H1 (cell line): ENCODE measurements around the gene ASCC3. TPM values are rescaled to one million over a fixed set of nuclear protein-coding genes. Genes with fewer than 3 reads are reported as not detected.

Experiments
- CTCF ChIA-PET: fragments of 300-600 bp; sonication (Branson Sonifier 250); formaldehyde crosslinking; loops from one replicate; lab custom pipeline; 2021; ENCODE audit not compliant: partially characterized antibody; lab: Charles Lee
- POLR2A ChIA-PET: fragments of 300-600 bp; sonication (Branson Sonifier 250); formaldehyde crosslinking; loops from one replicate; lab custom pipeline; 2021; ENCODE audit warnings: inconsistent platforms; ENCODE audit not compliant: partially characterized antibody; lab: Charles Lee
- DNase-seq, 2 experiments: peaks; one replicate each; pipeline versions ENCODE4 v3.0.0 to v3.0.0-alpha.2; 2010 to 2022; ENCODE audit warnings: low spot score in 2 of 2, low read depth in 1 of 2, mixed read lengths in 1 of 2
- FAIRE-seq: peaks from 2 replicates; lab custom pipeline; 2011; peaks lifted over from hg19 to GRCh38; lab: Jason Lieb, UNC
- H2AFZ ChIP-seq: 2 replicates; pipeline ENCODE4 v1.8.1; 2012; ENCODE audit warnings: low read length, inconsistent platforms
- H2AK5ac ChIP-seq: 2 replicates; pipeline ENCODE4 v1.6.1; 2013; ENCODE audit warnings: low read depth, low read length
- H2BK120ac ChIP-seq: replicated peaks from 2 replicates; pipeline ENCODE3; 2013; ENCODE audit warnings: low read depth, low read length, inconsistent platforms
- H2BK12ac ChIP-seq: 2 replicates; pipeline ENCODE4 v1.6.1; 2013; ENCODE audit warnings: low read depth, low read length
- H2BK15ac ChIP-seq: 2 replicates; pipeline ENCODE4 v1.6.1; 2013; ENCODE audit warnings: low read length
- H2BK20ac ChIP-seq: 2 replicates; pipeline ENCODE4 v1.6.1; 2013; ENCODE audit warnings: low read length
- H2BK5ac ChIP-seq: 2 replicates; pipeline ENCODE4 v1.6.1; 2013; ENCODE audit warnings: low read depth, low read length
- H3K14ac ChIP-seq: 2 replicates; pipeline ENCODE4 v1.6.1; 2013; ENCODE audit warnings: inconsistent platforms; ENCODE audit not compliant: insufficient read length
- H3K18ac ChIP-seq: 2 replicates; pipeline ENCODE4 v1.6.1; 2013; ENCODE audit warnings: low read length; ENCODE audit errors: extremely low read depth
- H3K23ac ChIP-seq: 2 replicates; pipeline ENCODE4 v1.6.1; 2013; ENCODE audit warnings: inconsistent platforms; ENCODE audit not compliant: insufficient read length
- H3K23me2 ChIP-seq: 2 replicates; pipeline ENCODE4 v1.6.1; 2013; ENCODE audit warnings: low read depth, low read length
- H3K27ac ChIP-seq: 2 replicates; pipeline ENCODE4 v1.6.1; 2011; ENCODE audit warnings: low read depth, low read length, inconsistent platforms
- H3K27me3 ChIP-seq, 4 experiments: replicated peaks in 1 of 4; 1 replicate in 1 of 4; 2 replicates in 3 of 4; pipeline versions ENCODE4 v1.6.1 to v1.8.1; 2011 to 2013; ENCODE audit warnings: low read length in 3 of 4, mild to moderate bottlenecking in 3 of 4, inconsistent platforms in 2 of 4, mixed read lengths in 2 of 4, moderate library complexity in 1 of 4; ENCODE audit not compliant: control insufficient read depth in 3 of 4, insufficient read depth in 3 of 4; ENCODE audit errors: extremely low read depth in 1 of 4
- H3K36me3 ChIP-seq, 4 experiments: 2 replicates each; pipeline versions ENCODE4 v1.6.1 to v1.8.1; 2011 to 2013; ENCODE audit warnings: mild to moderate bottlenecking in 4 of 4, low read length in 3 of 4, moderate library complexity in 2 of 4, control low read depth in 1 of 4, inconsistent platforms in 1 of 4; ENCODE audit not compliant: insufficient read depth in 4 of 4, control insufficient read depth in 2 of 4
- H3K4ac ChIP-seq: replicated peaks from 2 replicates; pipeline ENCODE3; 2013; ENCODE audit warnings: low read length, low read depth, mixed read lengths, inconsistent platforms; ENCODE audit not compliant: insufficient read length
- H3K4me1 ChIP-seq, 4 experiments: replicated peaks in 1 of 4; 1 replicate in 1 of 4; 2 replicates in 3 of 4; pipeline versions ENCODE4 v1.6.1 to v1.8.1; 2011 to 2013; ENCODE audit warnings: low read length in 3 of 4, inconsistent platforms in 2 of 4, mixed read lengths in 1 of 4; ENCODE audit not compliant: insufficient read depth in 4 of 4, control insufficient read depth in 3 of 4
- H3K4me2 ChIP-seq, 2 experiments: 2 replicates each; pipeline versions ENCODE4 v1.6.1 to v1.8.1; 2011 to 2013; ENCODE audit warnings: low read depth in 2 of 2, low read length in 2 of 2, control low read depth in 1 of 2, inconsistent platforms in 1 of 2, mild to moderate bottlenecking in 1 of 2; ENCODE audit not compliant: insufficient read depth in 1 of 2
- H3K4me3 ChIP-seq, 4 experiments: fragments of 200-600, 300-600 bp in 1 of 4; sonication (generic), shearing (Covaris generic), sonication (Bioruptor Twin) in 1 of 4; 2 replicates each; pipeline versions ENCODE4 v1.5.1 to v1.8.1; 2011 to 2016; ENCODE audit warnings: low read length in 4 of 4, low read depth in 3 of 4, control low read depth in 2 of 4, inconsistent platforms in 2 of 4, mild to moderate bottlenecking in 2 of 4, mixed read lengths in 1 of 4, moderate library complexity in 1 of 4; ENCODE audit not compliant: insufficient read depth in 2 of 4; ENCODE audit errors: extremely low read depth in 1 of 4
- H3K56ac ChIP-seq: replicated peaks from 2 replicates; pipeline ENCODE3; 2013; ENCODE audit warnings: low read depth, mild to moderate bottlenecking, mixed read lengths, low read length, inconsistent platforms; ENCODE audit not compliant: insufficient read length
- H3K79me1 ChIP-seq: 2 replicates; pipeline ENCODE4 v1.6.1; 2013; ENCODE audit warnings: low read depth, low read length, control low read depth
- H3K79me2 ChIP-seq, 2 experiments: 2 replicates each; pipeline versions ENCODE4 v1.6.1 to v1.8.1; 2012 to 2013; ENCODE audit warnings: low read length in 2 of 2, mild to moderate bottlenecking in 2 of 2, inconsistent platforms in 1 of 2; ENCODE audit not compliant: insufficient read depth in 2 of 2, control insufficient read depth in 1 of 2
- H3K9ac ChIP-seq, 4 experiments: replicated peaks in 1 of 4; 1 replicate in 1 of 4; 2 replicates in 3 of 4; pipeline versions ENCODE4 v1.6.1 to v1.8.1; 2011 to 2013; ENCODE audit warnings: low read depth in 3 of 4, low read length in 3 of 4, control low read depth in 2 of 4, mild to moderate bottlenecking in 2 of 4, moderate library complexity in 2 of 4, inconsistent platforms in 1 of 4; ENCODE audit errors: extremely low read depth in 1 of 4
- H3K9me3 ChIP-seq, 2 experiments: 2 replicates each; pipeline versions ENCODE4 v1.6.1 to v1.8.1; 2012 to 2013; ENCODE audit warnings: mild to moderate bottlenecking in 2 of 2, moderate library complexity in 2 of 2, control low read depth in 1 of 2, inconsistent platforms in 1 of 2, low read depth in 1 of 2, low read length in 1 of 2, mixed read lengths in 1 of 2; ENCODE audit not compliant: insufficient read depth in 2 of 2
- H4K20me1 ChIP-seq, 2 experiments: replicated peaks in 1 of 2; 2 replicates each; pipeline versions ENCODE3 to v1.8.1; 2011 to 2013; ENCODE audit warnings: inconsistent platforms in 2 of 2, low read length in 2 of 2, mild to moderate bottlenecking in 1 of 2; ENCODE audit not compliant: insufficient read depth in 2 of 2, control insufficient read depth in 1 of 2
- H4K5ac ChIP-seq: 2 replicates; pipeline ENCODE4 v1.6.1; 2013; ENCODE audit warnings: low read length, low read depth, mixed read lengths, inconsistent platforms; ENCODE audit not compliant: insufficient read length
- H4K8ac ChIP-seq: 2 replicates; pipeline ENCODE4 v1.8.0; 2013; ENCODE audit warnings: mild to moderate bottlenecking, moderate library complexity, low read length, inconsistent platforms; ENCODE audit not compliant: insufficient read depth; ENCODE audit errors: extremely low read depth
- H4K91ac ChIP-seq: replicated peaks from 2 replicates; pipeline ENCODE3; 2013; ENCODE audit warnings: low read length, mixed read lengths, inconsistent platforms; ENCODE audit not compliant: insufficient read length
- SP1 ChIP-seq: IDR thresholded peaks from 2 replicates; pipeline ENCODE4 v1.6.1; 2011; ENCODE audit warnings: low read depth, low read length
- SP4 ChIP-seq: IDR thresholded peaks from 2 replicates; pipeline ENCODE4 v1.6.1; 2012; ENCODE audit warnings: low read length, inconsistent platforms
- YY1 ChIP-seq: IDR thresholded peaks from 2 replicates; pipeline ENCODE4 v1.6.1; 2011; ENCODE audit warnings: low read depth, mild to moderate bottlenecking, low read length
- polyA plus RNA-seq, 7 experiments: library from polyadenylated mRNA; depleted of rRNA in 3 of 7; stranded (reverse) in 5 of 7; unstranded in 2 of 7; fragments of >200 nt in 5 of 7; fragments of 200-250 nt in 2 of 7; gene quantifications; 1 replicate in 5 of 7; 2 replicates in 1 of 7; 4 replicates in 1 of 7; pipeline versions ENCODE4 v1.2.1 to v1.2.3, GENCODE V29; 2011 to 2013; ENCODE audit warnings: missing spikeins in 2 of 7, mixed read lengths in 2 of 7
- total RNA-seq: library from RNA; stranded (reverse); fragmentation: NEBNext Ultra II Directional; extraction: Animal tissue kit (Norgen Biotek cat#: 25700); gene quantifications from 2 replicates; pipeline ENCODE4 v1.2.1, GENCODE V29; 2021

The ASCC3 gene
- total and polyA plus RNA-seq, 2 of the 8 experiments (the other 6 are each of a cell fraction or from before 2014, with no cell fraction given): 37.5 to 77.8 TPM

DNA sequence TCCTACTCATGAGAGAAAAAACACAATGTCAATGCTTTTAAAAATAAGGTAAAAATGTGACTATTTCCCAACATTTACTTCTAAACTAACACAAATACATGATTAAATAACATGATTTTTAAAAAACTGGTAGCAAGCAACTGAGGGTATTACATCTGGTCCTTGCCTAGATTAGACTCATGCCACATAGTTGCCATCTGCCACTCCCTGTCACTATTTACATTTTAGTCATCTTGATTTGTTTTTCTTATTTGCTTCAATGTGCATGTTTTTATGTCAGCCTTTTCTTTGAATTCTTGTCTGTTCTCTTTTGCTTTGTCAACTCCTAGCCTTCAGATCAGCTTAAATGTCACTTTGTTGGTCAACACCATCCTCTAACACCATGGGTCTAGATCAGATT is 209.4 kb downstream of the ASCC3 start:
- no peak for DNase-seq
- Histone ChIP-seq H3K79me1 (no peaks in the 10 kb centered on the region), H2BK12ac (no peak overlapping the region), H2BK5ac (no peak overlapping the region), H3K36me3 (no peaks in the 10 kb centered on the region), H4K91ac (no peak overlapping the region), H3K27me3 (no peaks in the 10 kb centered on the region), H3K4me1 (peaks cover 0 to 4% (median 1%) of the 10 kb centered on the region in 4 experiments; a peak in 2 of 7 replicates), H3K56ac (no peak overlapping the region), H2AK5ac (no peak overlapping the region), H2AFZ (no peak overlapping the region), H3K14ac (no peak overlapping the region), H3K4ac (no peak overlapping the region), H3K4me3 (no peak overlapping the region), H4K8ac (no peak overlapping the region), H3K23me2 (no peaks in the 10 kb centered on the region), H3K27ac (no peak overlapping the region), H3K79me2 (no peaks in the 10 kb centered on the region), H3K23ac (no peak overlapping the region), H3K9me3 (no peaks in the 10 kb centered on the region), H4K5ac (no peak overlapping the region), H4K20me1 (no peaks in the 10 kb centered on the region), H2BK15ac (no peak overlapping the region), H3K9ac (no peak overlapping the region), H2BK120ac (no peak overlapping the region), H3K4me2 (no peak overlapping the region), H3K18ac (no peak overlapping the region), H2BK20ac (no peak overlapping the region)
- ChIA-PET POLR2A (no interaction called here), CTCF (no interaction called here)
- no peak for FAIRE-seq
- TF ChIP-seq SP4 (no peak), SP1 (no peak), YY1 (no peak)
